ENCODE results near the gene RHBDD3.

DNA sequence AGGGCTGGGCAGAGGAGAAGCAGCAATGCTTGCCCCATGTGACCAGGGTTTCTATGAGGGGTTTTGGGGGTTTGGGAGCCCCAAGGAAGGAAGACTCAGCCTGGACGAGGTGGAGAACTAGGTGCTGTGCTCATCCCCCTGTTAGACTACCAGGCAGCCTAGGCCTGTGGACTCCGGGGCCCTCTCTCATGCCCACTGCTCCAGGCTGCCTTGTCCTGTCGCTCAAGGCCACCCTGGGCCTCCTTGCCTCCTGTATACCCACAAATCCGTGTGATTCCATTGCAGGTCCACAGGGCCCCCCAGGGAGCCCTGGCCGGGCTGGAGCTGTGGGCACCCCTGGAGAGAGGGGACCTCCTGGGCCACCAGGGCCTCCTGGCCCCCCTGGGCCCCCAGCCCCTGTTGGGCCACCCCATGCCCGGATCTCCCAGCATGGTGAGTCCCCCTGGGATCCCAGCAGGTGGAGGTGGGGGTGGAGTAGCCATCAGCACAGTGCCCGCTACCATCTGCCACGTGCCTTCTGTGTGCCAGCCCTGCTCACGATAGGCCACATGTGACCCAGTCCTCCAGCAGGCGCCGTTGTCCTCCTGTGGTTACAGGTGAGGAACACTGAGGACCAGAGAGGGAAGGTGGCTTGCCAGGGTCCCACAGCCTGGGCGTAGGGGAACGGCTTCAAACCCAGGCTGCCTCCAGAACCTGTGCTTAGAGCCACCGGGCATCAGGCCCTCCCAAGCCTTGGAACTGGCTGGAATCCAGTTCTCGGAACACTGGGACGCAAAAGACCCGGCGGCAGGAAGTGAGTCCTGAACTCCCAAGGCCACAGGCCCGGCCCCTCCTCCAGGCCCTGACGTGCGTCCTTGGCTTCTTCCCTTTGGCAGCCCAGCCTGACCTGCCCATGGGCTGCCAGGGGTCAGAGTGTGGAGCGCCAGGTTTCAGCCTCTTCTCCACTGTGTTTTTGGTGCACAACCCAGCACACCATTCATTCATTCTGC is 35.5 kb downstream of the RHBDD3 start:
- TF ChIP-seq, protein P1, sequence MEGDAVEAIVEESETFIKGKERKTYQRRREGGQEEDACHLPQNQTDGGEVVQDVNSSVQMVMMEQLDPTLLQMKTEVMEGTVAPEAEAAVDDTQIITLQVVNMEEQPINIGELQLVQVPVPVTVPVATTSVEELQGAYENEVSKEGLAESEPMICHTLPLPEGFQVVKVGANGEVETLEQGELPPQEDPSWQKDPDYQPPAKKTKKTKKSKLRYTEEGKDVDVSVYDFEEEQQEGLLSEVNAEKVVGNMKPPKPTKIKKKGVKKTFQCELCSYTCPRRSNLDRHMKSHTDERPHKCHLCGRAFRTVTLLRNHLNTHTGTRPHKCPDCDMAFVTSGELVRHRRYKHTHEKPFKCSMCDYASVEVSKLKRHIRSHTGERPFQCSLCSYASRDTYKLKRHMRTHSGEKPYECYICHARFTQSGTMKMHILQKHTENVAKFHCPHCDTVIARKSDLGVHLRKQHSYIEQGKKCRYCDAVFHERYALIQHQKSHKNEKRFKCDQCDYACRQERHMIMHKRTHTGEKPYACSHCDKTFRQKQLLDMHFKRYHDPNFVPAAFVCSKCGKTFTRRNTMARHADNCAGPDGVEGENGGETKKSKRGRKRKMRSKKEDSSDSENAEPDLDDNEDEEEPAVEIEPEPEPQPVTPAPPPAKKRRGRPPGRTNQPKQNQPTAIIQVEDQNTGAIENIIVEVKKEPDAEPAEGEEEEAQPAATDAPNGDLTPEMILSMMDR (IDR thresholded peaks at IDR 0.05; ENCODE audit: insufficient read depth, low read depth, low read length), result no peak
- TF ChIP-seq EZH2 (IDR thresholded peaks at IDR 0.05; ENCODE audit: insufficient read depth, low read length), result no peak
